GM19372 (cell line): ENCODE data around the gene GAK.

Experiments
- ATAC-seq: cut with Tn5 transposase; IDR thresholded peaks from one replicate; pipeline ENCODE4 v1.9.1; 2021; ENCODE audit warnings: mild to moderate bottlenecking, low read depth, moderate library complexity; ENCODE audit not compliant: unreplicated experiment

GAK gene

GRCh38 chr4:834368-835147 lies 97.6 kb downstream of the GAK start:
- no peak for ATAC-seq

GRCh38 chr4:833731-834367 lies 98.3 kb downstream of the GAK start:
- ATAC-seq = no peak

- no peak for ATAC-seq
Measured at GRCh38 chr4:833156-833555, 99.0 kb downstream of the GAK start.

- ATAC-seq = no peak
Measured at GRCh38 chr4:832536-832935, 99.6 kb downstream of the GAK start.

- no peak for ATAC-seq
Measured at GRCh38 chr4:832108-832507, 100.0 kb downstream of the GAK start.

- ATAC-seq = no peak
Measured at GRCh38 chr4:831483-831805, 100.7 kb downstream of the GAK start.

- no peak for ATAC-seq
Measured at GRCh38 chr4:830601-831482, 101.3 kb downstream of the GAK start.

GRCh38 chr4:829761-830600 lies 102.1 kb downstream of the GAK start:
- ATAC-seq = no peak

GRCh38 chr4:829291-829690 lies 102.8 kb downstream of the GAK start:
- ATAC-seq = no peak

- no peak for ATAC-seq
Measured at GRCh38 chr4:828641-829271, 103.4 kb downstream of the GAK start.

- ATAC-seq = no peak
Measured at GRCh38 chr4:827209-828081, 104.7 kb downstream of the GAK start.

- no peak for ATAC-seq
Measured at GRCh38 chr4:826508-827208, 105.5 kb downstream of the GAK start.

GRCh38 chr4:825971-826330 lies 106.2 kb downstream of the GAK start, which contains the start of gene CPLX1:
CPLX1 (minus strand) TSS chr4:826129; CDS start chr4:824522, 1,607 bp downstream.
- no peak for ATAC-seq

GRCh38 chr4:825063-825970 lies 106.8 kb downstream of the GAK start:
- ATAC-seq = no peak

GRCh38 chr4:824461-825062 lies 107.6 kb downstream of the GAK start:
- ATAC-seq = no peak

- no peak for ATAC-seq
Measured at GRCh38 chr4:823761-824460, 108.2 kb downstream of the GAK start.
